ENCODE measurements around the gene PIP5K1C. TPM values are rescaled to one million over a fixed set of nuclear protein-coding genes. Genes with fewer than 3 reads are reported as not detected.

PIP5K1C gene
- total and polyA plus RNA-seq, 8 donors = 8.6 to 164 (median 25.6) TPM

GRCh38 chr19:3679581-3679980 lies 20.7 kb downstream of the PIP5K1C start:
- no peak for DNase-seq
- 94 to 100% (median 95%) methylated on average over 12 to 13 of the region's 13 CpGs for WGBS, 5 donors
- peaks cover 0 to 5% (median 3%) of the 10 kb centered on the region in 4 donors for H3K9me3 ChIP-seq
- intact Hi-C loops (cut with DNase I; ENCODE audit: low total_unique reads) = no loop called here
- no peak overlapping the region for H3K27ac ChIP-seq
- no peaks in the 10 kb centered on the region for H3K27me3 ChIP-seq
- peaks cover 0 to 31% (median 12%) of the 10 kb centered on the region in 4 donors for H3K4me1 ChIP-seq
- peaks cover 7 to 25% (median 17%) of the 10 kb centered on the region in 4 donors for H3K36me3 ChIP-seq
- TF ChIP-seq POLR2AphosphoS5 (IDR thresholded peaks at IDR 0.05) = no peak
- no peak for TF ChIP-seq EP300 (IDR thresholded peaks at IDR 0.05)
- TF ChIP-seq CTCF (IDR thresholded peaks at IDR 0.05) = no peak
- TF ChIP-seq POLR2A (IDR thresholded peaks at IDR 0.05) = no peak
- no peak overlapping the region for H3K4me3 ChIP-seq

- Histone ChIP-seq H3K36me3 (peaks cover 2 to 21% (median 13%) of the 10 kb centered on the region in 4 donors), H3K27me3 (no peaks in the 10 kb centered on the region), H3K4me1 (peaks cover 0 to 35% (median 14%) of the 10 kb centered on the region in 4 donors), H3K9me3 (peaks cover 0 to 1% (median under 1%) of the 10 kb centered on the region in 4 donors), H3K27ac (no peak overlapping the region), H3K4me3 (no peak overlapping the region)
- intact Hi-C loops (cut with DNase I; ENCODE audit: low total_unique reads) = no loop called here
- WGBS, 5 donors = 86 to 92% (median 90%) methylated on average over 12 of the region's 12 CpGs
- no peak for DNase-seq
- TF ChIP-seq POLR2AphosphoS5 (IDR thresholded peaks at IDR 0.05) = no peak
- TF ChIP-seq EP300 (IDR thresholded peaks at IDR 0.05) = no peak
- no peak for TF ChIP-seq CTCF (IDR thresholded peaks at IDR 0.05)
- TF ChIP-seq POLR2A (IDR thresholded peaks at IDR 0.05) = no peak
Observed at GRCh38 chr19:3679138-3679537, 21.1 kb downstream of the PIP5K1C start.

- no peak for TF ChIP-seq POLR2AphosphoS5 (IDR thresholded peaks at IDR 0.05)
- TF ChIP-seq CTCF (IDR thresholded peaks at IDR 0.05) = no peak
- no peak for TF ChIP-seq POLR2A (IDR thresholded peaks at IDR 0.05)
- no peak for TF ChIP-seq EP300 (IDR thresholded peaks at IDR 0.05)
- 89 to 100% (median 96%) methylated on average over 3 of the region's 3 CpGs for WGBS, 5 donors
- H3K27me3 ChIP-seq = no peaks in the 10 kb centered on the region
- no peak overlapping the region for H3K27ac ChIP-seq
- no peak for DNase-seq
- H3K4me3 ChIP-seq = no peak overlapping the region
- H3K9me3 ChIP-seq = no peaks in the 10 kb centered on the region
- intact Hi-C loops (cut with DNase I; ENCODE audit: low total_unique reads) = no loop called here
- peaks cover 0 to 32% (median 9%) of the 10 kb centered on the region in 4 donors for H3K4me1 ChIP-seq
- H3K36me3 ChIP-seq = peaks cover 0 to 23% (median 11%) of the 10 kb centered on the region in 4 donors
Observed at GRCh38 chr19:3678188-3678587, 22.1 kb downstream of the PIP5K1C start.

GRCh38 chr19:3674784-3675543 lies 25.3 kb downstream of the PIP5K1C start:
- H3K27ac ChIP-seq = peak overlapping the region in 4 of 5 donors; percentile 19 to 97 (median 40)
- no peak for DNase-seq
- H3K36me3 ChIP-seq = peaks cover 0 to 23% (median 8%) of the 10 kb centered on the region in 4 donors
- H3K4me1 ChIP-seq = peaks cover 24 to 52% (median 32%) of the 10 kb centered on the region in 4 donors
- H3K27me3 ChIP-seq = no peaks in the 10 kb centered on the region
- no peak overlapping the region for H3K4me3 ChIP-seq
- TF ChIP-seq CTCF (IDR thresholded peaks at IDR 0.05) (no peak), EP300 (IDR thresholded peaks at IDR 0.05) (no peak), POLR2A (IDR thresholded peaks at IDR 0.05) (no peak), POLR2AphosphoS5 (IDR thresholded peaks at IDR 0.05) (no peak)
- intact Hi-C loops (cut with DNase I; ENCODE audit: low total_unique reads) = no loop called here
- WGBS, 5 donors = 75 to 92% (median 89%) methylated on average over 13 of the region's 13 CpGs
- H3K9me3 ChIP-seq = no peaks in the 10 kb centered on the region
